WERI-Rb-1 (cell line): Measurements from ENCODE around the gene TNNC1.

Experiments
- DNase-seq: peaks from one replicate; pipeline ENCODE4 v3.0.0-alpha.2; 2020
- H3K27ac ChIP-seq: fragments of 250-450 bp; sonication (Bioruptor Pico); 2 replicates; pipeline ENCODE4 v1.5.1; 2020; ENCODE audit warnings: mild to moderate bottlenecking, moderate library complexity
- H3K27me3 ChIP-seq: fragments of 250-450 bp; sonication (Bioruptor Pico); 2 replicates; pipeline ENCODE4 v1.5.1; 2021; ENCODE audit warnings: mild to moderate bottlenecking, low read depth, moderate library complexity; ENCODE audit not compliant: insufficient read depth, severe bottlenecking
- H3K36me3 ChIP-seq: fragments of 250-450 bp; sonication (Bioruptor Pico); 2 replicates; pipeline ENCODE4 v1.5.1; 2020; ENCODE audit warnings: mild to moderate bottlenecking, moderate library complexity
- H3K4me3 ChIP-seq: 2 replicates; pipeline ENCODE4 v1.5.1; 2011; ENCODE audit warnings: low read depth, mild to moderate bottlenecking, control low read depth, low read length
- H3K9me3 ChIP-seq: fragments of 250-450 bp; sonication (Bioruptor Pico); 2 replicates; pipeline ENCODE4 v1.5.1; 2021; ENCODE audit warnings: mild to moderate bottlenecking, moderate library complexity; ENCODE audit not compliant: severe bottlenecking
- CTCF ChIP-seq: IDR thresholded peaks from 2 replicates; pipeline ENCODE4 v1.5.1; 2011; ENCODE audit warnings: low read depth, mild to moderate bottlenecking, control low read depth, inconsistent platforms, low read length

Gene TNNC1

GRCh38 chr3:52468336-52468735 is 14.5 kb upstream of the TNNC1 start:
- Histone ChIP-seq H3K4me3 (peak overlapping the region; percentile 25), H3K36me3 (peaks cover 73% of the 10 kb centered on the region), H3K9me3 (no peaks in the 10 kb centered on the region), H3K27me3 (no peaks in the 10 kb centered on the region), H3K27ac (peak overlapping the region; percentile 99)
- peak; percentile 89 for DNase-seq
- no peak for TF ChIP-seq CTCF

GRCh38 chr3:52463416-52463815 is 9.6 kb upstream of the TNNC1 start:
- DNase-seq: no peak
- Histone ChIP-seq H3K4me3 (no peak overlapping the region), H3K9me3 (no peaks in the 10 kb centered on the region), H3K36me3 (peaks cover 88% of the 10 kb centered on the region), H3K27me3 (no peaks in the 10 kb centered on the region), H3K27ac (no peak overlapping the region)
- no peak for TF ChIP-seq CTCF

GRCh38 chr3:52461874-52462273 is 8.0 kb upstream of the TNNC1 start:
- Histone ChIP-seq H3K36me3 (peaks cover 92% of the 10 kb centered on the region), H3K27ac (no peak overlapping the region), H3K27me3 (no peaks in the 10 kb centered on the region), H3K4me3 (no peak overlapping the region), H3K9me3 (no peaks in the 10 kb centered on the region)
- no peak for TF ChIP-seq CTCF
- no peak for DNase-seq

- peak overlapping the region; percentile 53 for H3K27ac ChIP-seq
- H3K9me3 ChIP-seq: no peaks in the 10 kb centered on the region
- DNase-seq: no peak
- no peak for TF ChIP-seq CTCF
- H3K27me3 ChIP-seq: no peaks in the 10 kb centered on the region
- H3K36me3 ChIP-seq: peaks cover 74% of the 10 kb centered on the region
- no peak overlapping the region for H3K4me3 ChIP-seq
These were observed 5.1 kb upstream of the TNNC1 start for GRCh38 chr3:52458770-52459545.

GRCh38 chr3:52458031-52458760 is 4.4 kb upstream of the TNNC1 start:
- no peak overlapping the region for H3K4me3 ChIP-seq
- no peak for TF ChIP-seq CTCF
- no peaks in the 10 kb centered on the region for H3K27me3 ChIP-seq
- no peak for DNase-seq
- peaks cover 69% of the 10 kb centered on the region for H3K36me3 ChIP-seq
- H3K27ac ChIP-seq: peak overlapping the region; percentile 94
- H3K9me3 ChIP-seq: no peaks in the 10 kb centered on the region
